ENCODE data around the gene UBL3.
A peak's percentile ranks its signal among the peaks of the same experiment; 100 is the strongest.

The UBL3 gene

GRCh38 chr13:29752175-29752574, 98.2 kb downstream of the UBL3 start:
- no peaks in the 10 kb centered on the region for H3K27me3 ChIP-seq (ENCODE audit: low read depth, low read length)
- peak overlapping the region; percentile 25 for H3K4me2 ChIP-seq (ENCODE audit: low read length)
- H3K27ac ChIP-seq (ENCODE audit: low read length): no peak overlapping the region
- H3K36me3 ChIP-seq (replicated peaks; ENCODE audit: low read depth, low read length): no peaks in the 10 kb centered on the region
- H3K9me3 ChIP-seq (ENCODE audit: insufficient read depth, low read length): no peaks in the 10 kb centered on the region
- H2AFZ ChIP-seq (ENCODE audit: low read depth, low read length): no peak overlapping the region
- no peak overlapping the region for H3K4me3 ChIP-seq (ENCODE audit: low read length)
- no peak overlapping the region for H3K9ac ChIP-seq (ENCODE audit: low read length)
- no peaks in the 10 kb centered on the region for H3K79me2 ChIP-seq (ENCODE audit: low read length)
- H4K20me1 ChIP-seq (ENCODE audit: insufficient read depth, low read length): no peaks in the 10 kb centered on the region
- TF ChIP-seq EZH2phosphoT487 (IDR thresholded peaks at IDR 0.05; ENCODE audit: low read depth) (no peak), CTCF (IDR thresholded peaks at IDR 0.05; ENCODE audit: low read depth, low read length) (no peak)
- H3K4me1 ChIP-seq (ENCODE audit: low read length): peaks cover 23% of the 10 kb centered on the region

GRCh38 chr13:29750183-29750530, 100.3 kb downstream of the UBL3 start:
- TF ChIP-seq EZH2phosphoT487 (IDR thresholded peaks at IDR 0.05; ENCODE audit: low read depth) (no peak), CTCF (IDR thresholded peaks at IDR 0.05; ENCODE audit: low read depth, low read length) (no peak)
- H2AFZ ChIP-seq (ENCODE audit: low read depth, low read length): no peak overlapping the region
- no peaks in the 10 kb centered on the region for H4K20me1 ChIP-seq (ENCODE audit: insufficient read depth, low read length)
- no peak overlapping the region for H3K9ac ChIP-seq (ENCODE audit: low read length)
- H3K9me3 ChIP-seq (ENCODE audit: insufficient read depth, low read length): no peaks in the 10 kb centered on the region
- H3K4me3 ChIP-seq (ENCODE audit: low read length): no peak overlapping the region
- H3K4me1 ChIP-seq (ENCODE audit: low read length): peaks cover 25% of the 10 kb centered on the region
- H3K27ac ChIP-seq (ENCODE audit: low read length): no peak overlapping the region
- H3K79me2 ChIP-seq (ENCODE audit: low read length): no peaks in the 10 kb centered on the region
- no peaks in the 10 kb centered on the region for H3K36me3 ChIP-seq (replicated peaks; ENCODE audit: low read depth, low read length)
- H3K27me3 ChIP-seq (ENCODE audit: low read depth, low read length): 0 out of 2 replicates have a peak, but pooled peaks cover 4% of the 10 kb centered on the region
- no peak overlapping the region for H3K4me2 ChIP-seq (ENCODE audit: low read length)

GRCh38 chr13:29749401-29750182, 100.8 kb downstream of the UBL3 start:
- Histone ChIP-seq H3K27ac (ENCODE audit: low read length) (no peak overlapping the region), H3K27me3 (ENCODE audit: low read depth, low read length) (0 out of 2 replicates have a peak, but pooled peaks cover 4% of the 10 kb centered on the region), H3K36me3 (replicated peaks; ENCODE audit: low read depth, low read length) (no peaks in the 10 kb centered on the region), H3K9me3 (ENCODE audit: insufficient read depth, low read length) (no peaks in the 10 kb centered on the region), H3K4me3 (ENCODE audit: low read length) (no peak overlapping the region), H3K79me2 (ENCODE audit: low read length) (no peaks in the 10 kb centered on the region), H3K9ac (ENCODE audit: low read length) (no peak overlapping the region), H3K4me2 (ENCODE audit: low read length) (no peak overlapping the region), H3K4me1 (ENCODE audit: low read length) (peaks cover 25% of the 10 kb centered on the region), H2AFZ (ENCODE audit: low read depth, low read length) (no peak overlapping the region), H4K20me1 (ENCODE audit: insufficient read depth, low read length) (no peaks in the 10 kb centered on the region)
- TF ChIP-seq CTCF (IDR thresholded peaks at IDR 0.05; ENCODE audit: low read depth, low read length): no peak
- no peak for TF ChIP-seq EZH2phosphoT487 (IDR thresholded peaks at IDR 0.05; ENCODE audit: low read depth)

GRCh38 chr13:29748097-29748496, 102.3 kb downstream of the UBL3 start:
- H4K20me1 ChIP-seq (ENCODE audit: insufficient read depth, low read length): no peaks in the 10 kb centered on the region
- TF ChIP-seq EZH2phosphoT487 (IDR thresholded peaks at IDR 0.05; ENCODE audit: low read depth) (no peak), CTCF (IDR thresholded peaks at IDR 0.05; ENCODE audit: low read depth, low read length) (no peak)
- no peaks in the 10 kb centered on the region for H3K9me3 ChIP-seq (ENCODE audit: insufficient read depth, low read length)
- peaks cover 35% of the 10 kb centered on the region for H3K4me1 ChIP-seq (ENCODE audit: low read length)
- H3K27me3 ChIP-seq (ENCODE audit: low read depth, low read length): 0 out of 2 replicates have a peak, but pooled peaks cover 4% of the 10 kb centered on the region
- H2AFZ ChIP-seq (ENCODE audit: low read depth, low read length): no peak overlapping the region
- no peak overlapping the region for H3K4me3 ChIP-seq (ENCODE audit: low read length)
- no peaks in the 10 kb centered on the region for H3K79me2 ChIP-seq (ENCODE audit: low read length)
- H3K4me2 ChIP-seq (ENCODE audit: low read length): no peak overlapping the region
- H3K27ac ChIP-seq (ENCODE audit: low read length): no peak overlapping the region
- H3K9ac ChIP-seq (ENCODE audit: low read length): no peak overlapping the region
- no peaks in the 10 kb centered on the region for H3K36me3 ChIP-seq (replicated peaks; ENCODE audit: low read depth, low read length)

All from OCI-LY3 (cell line).